ENCODE results near the gene KLHL6.

GRCh38 chr3:183493296-183494045 is 62.0 kb downstream of the KLHL6 start:
- TF ChIP-seq EZH2 (IDR thresholded peaks at IDR 0.05; ENCODE audit: insufficient read depth, low read length) (no peak), CTCF (IDR thresholded peaks at IDR 0.05; ENCODE audit: insufficient read depth, low read depth, low read length) (no peak)

All from astrocyte (in vitro differentiated cells and primary cell).